K562 (cell line): ENCODE data around the gene CUL9. TPM values are rescaled to one million over a fixed set of nuclear protein-coding genes. Genes with fewer than 3 reads are reported as not detected.

ENCODE experiments used
- CBFA2T2 ChIP-seq: fragments of 450-650 bp; conservative IDR thresholded peaks from 2 replicates; pipeline ENCODE4 v1.6.1; 2017; ENCODE audit warnings: mild to moderate bottlenecking
- CHD2 ChIP-seq: IDR thresholded peaks from 2 replicates; pipeline ENCODE4 v1.6.1; 2011; ENCODE audit warnings: low read depth, low read length
- EWSR1 ChIP-seq: fragments of 450-650 bp; IDR thresholded peaks from 2 replicates; pipeline ENCODE4 v1.6.1; 2018; ENCODE audit warnings: borderline replicate concordance, mild to moderate bottlenecking, low read depth, moderate library complexity; ENCODE audit not compliant: partially characterized antibody
- GTF3C2 ChIP-seq: IDR thresholded peaks from 3 replicates; pipeline ENCODE4 v1.6.1; 2011; ENCODE audit warnings: borderline replicate concordance, mild to moderate bottlenecking, moderate library complexity; ENCODE audit not compliant: insufficient read length; ENCODE audit errors: extremely low read depth
- HMGXB4 ChIP-seq: sonication (generic); formaldehyde crosslinking; IDR thresholded peaks from 2 replicates; pipeline ENCODE4 v1.8.1; 2023; ENCODE audit warnings: mild to moderate bottlenecking, missing genetic modification reagents
- HSF4 ChIP-seq: fragments of 250-450 bp; sonication (Bioruptor Pico); IDR thresholded peaks from 2 replicates; pipeline ENCODE4 v2.1.2; 2022; ENCODE audit warnings: mild to moderate bottlenecking, moderate library complexity, borderline replicate concordance
- MBD2 ChIP-seq: sonication (generic); IDR thresholded peaks from 2 replicates; pipeline ENCODE4 v1.6.1; 2016; ENCODE audit warnings: low read depth, borderline replicate concordance
- SMARCC2 ChIP-seq: fragments of 450-650 bp; IDR thresholded peaks from 2 replicates; pipeline ENCODE4 v1.6.1; 2017; ENCODE audit warnings: antibody characterized with exemption, moderate library complexity, mild to moderate bottlenecking, low read depth
- SPI1 ChIP-seq: IDR thresholded peaks from 2 replicates; pipeline ENCODE4 v1.6.1; 2011; ENCODE audit warnings: low read depth, low read length, control low read depth, borderline replicate concordance
- TCF3 ChIP-seq: sonication (generic); formaldehyde crosslinking; IDR thresholded peaks from 2 replicates; pipeline ENCODE4 v1.4.0; 2020; ENCODE audit warnings: mild to moderate bottlenecking, missing genetic modification reagents
- U2AF2 ChIP-seq: fragments of 200-400 bp; formaldehyde crosslinking; optimal IDR thresholded peaks from 2 replicates; pipeline ENCODE3; 2017; ENCODE audit warnings: low read depth, mild to moderate bottlenecking, low read length
- USF2 ChIP-seq: sonication (generic); formaldehyde crosslinking; IDR thresholded peaks from 2 replicates; pipeline ENCODE4 v1.5.0; 2020; ENCODE audit warnings: missing genetic modification reagents
- ZBTB8A ChIP-seq: fragments of 450-650 bp; IDR thresholded peaks from 2 replicates; pipeline ENCODE4 v1.6.1; 2018; ENCODE audit warnings: mild to moderate bottlenecking, moderate library complexity; ENCODE audit not compliant: partially characterized antibody
- ZFPM2 ChIP-seq: fragments of 250-450 bp; sonication (Bioruptor Pico); IDR thresholded peaks from 2 replicates; pipeline ENCODE4 v1.5.1; 2022; ENCODE audit warnings: mild to moderate bottlenecking
- ZKSCAN3 ChIP-seq: fragments of 250-450 bp; sonication (Bioruptor Pico); IDR thresholded peaks from 2 replicates; pipeline ENCODE4 v1.4.0; 2020
- ZKSCAN8 ChIP-seq: fragments of 200-800 bp; sonication (Bioruptor generic); IDR thresholded peaks from 2 replicates; pipeline ENCODE4 v1.6.1; 2016; ENCODE audit warnings: missing genetic modification characterization, missing compliant biosample characterization
- ZNF592 ChIP-seq: fragments of 450-650 bp; IDR thresholded peaks from 2 replicates; pipeline ENCODE4 v1.6.1; 2017; ENCODE audit warnings: antibody characterized with exemption, mild to moderate bottlenecking
- polyA plus RNA-seq, 8 experiments: library from polyadenylated mRNA; depleted of rRNA in 4 of 8; stranded (reverse) in 5 of 8; unstranded in 3 of 8; fragments of >200 nt; fragmentation: Nextera tagmentation in 2 of 8; fragmentation: Illumina TruSeq in 1 of 8; extraction: Ambion mirVana in 2 of 8; extraction: Trizol in 1 of 8; gene quantifications; 2 replicates each; pipeline versions ENCODE4 v1.2.1 to v1.2.3, GENCODE V29; 2011 to 2014; ENCODE audit warnings: inconsistent platforms in 1 of 8, missing spikeins in 1 of 8
- total RNA-seq, 7 experiments: library from RNA; depleted of rRNA in 6 of 7; stranded (reverse); fragments of >200 nt in 6 of 7; fragmentation: Illumina TruSeq in 2 of 7; extraction: Trizol in 2 of 7; gene quantifications; 2 replicates each; pipeline versions ENCODE4 v1.2.1 to v1.2.3, GENCODE V29; 2011 to 2021; ENCODE audit warnings: low replicate concordance in 1 of 7
- TF ChIP-seq, protein P1 (sequence below): sonication (generic); formaldehyde crosslinking; IDR thresholded peaks from 2 replicates; pipeline ENCODE4 v1.9.0; 2022; ENCODE audit warnings: mild to moderate bottlenecking, missing genetic modification reagents

Gene CUL9
- total and polyA plus RNA-seq, 9 of the 15 experiments (the other 6 are each of a cell fraction or from before 2014, with no cell fraction given), result 0.50 to 20.7 (median 6.6) TPM

DNA sequence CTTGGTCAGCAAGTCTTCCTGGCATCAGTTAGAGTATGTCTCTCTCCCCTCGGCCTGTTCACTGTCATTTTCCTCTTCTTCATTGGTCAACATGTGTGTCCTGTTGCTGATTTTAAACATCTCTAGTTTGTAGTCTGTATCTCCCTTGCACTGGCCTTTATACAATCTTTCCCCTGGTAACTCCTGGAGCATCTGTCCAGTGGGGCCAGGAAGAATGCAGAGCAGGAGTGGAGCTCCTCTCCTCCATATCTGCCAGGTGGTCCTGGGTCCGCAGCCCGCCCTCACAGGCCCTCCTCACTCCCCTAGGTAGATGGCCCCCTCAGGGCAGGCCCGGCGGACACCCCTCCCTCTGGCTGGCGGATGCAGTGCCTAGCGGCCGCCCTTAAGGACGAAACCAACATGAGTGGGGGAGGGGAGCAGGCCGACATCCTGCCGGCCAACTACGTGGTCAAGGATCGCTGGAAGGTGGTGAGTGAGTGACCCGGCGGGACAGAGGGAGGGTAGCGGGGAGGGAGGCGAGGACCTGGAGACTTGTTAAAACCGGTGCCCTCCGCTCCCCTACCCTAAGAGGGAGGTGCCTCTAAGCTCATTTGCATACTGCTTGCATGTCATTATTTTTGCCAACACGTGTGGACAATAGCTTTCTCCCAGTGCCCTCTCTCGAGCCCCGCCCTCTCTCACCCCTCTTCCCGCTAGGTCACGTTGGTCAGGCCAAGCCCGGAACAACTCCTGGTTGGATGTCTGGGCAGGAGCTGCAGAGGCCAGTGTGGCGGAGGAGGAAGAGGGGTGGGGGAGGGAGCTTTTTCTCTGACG is 64.5 kb downstream of the CUL9 start (continued):
- TF ChIP-seq USF2 (CRISPR knock-in tag), result 0 out of 2 replicates have a peak, but pooled peaks have one; percentile 2
- TF ChIP-seq ZKSCAN8, result no peak
- TF ChIP-seq U2AF2, result no peak
- no peak for TF ChIP-seq ZBTB8A
- no peak for TF ChIP-seq HMGXB4
- TF ChIP-seq SMARCC2, result no peak
- no peak for TF ChIP-seq SPI1
- no peak for TF ChIP-seq CBFA2T2
- TF ChIP-seq MBD2, result no peak
- no peak for TF ChIP-seq GTF3C2
- TF ChIP-seq ZNF592, result no peak
- no peak for TF ChIP-seq HSF4 (CRISPR knock-in tag)
- TF ChIP-seq, protein P1, sequence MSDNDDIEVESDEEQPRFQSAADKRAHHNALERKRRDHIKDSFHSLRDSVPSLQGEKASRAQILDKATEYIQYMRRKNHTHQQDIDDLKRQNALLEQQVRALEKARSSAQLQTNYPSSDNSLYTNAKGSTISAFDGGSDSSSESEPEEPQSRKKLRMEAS (CRISPR knock-in tag), result no peak; the same call in 1 of the 2 replicates
- no peak for TF ChIP-seq TCF3 (CRISPR knock-in tag)
- TF ChIP-seq EWSR1, result no peak
- TF ChIP-seq ZKSCAN3 (CRISPR knock-in tag), result no peak
- no peak for TF ChIP-seq ZFPM2 (CRISPR knock-in tag)
- TF ChIP-seq CHD2, result no peak
